ENCODE data around the gene CCL4L2.
"Not testable (repeated sequence)": the region's sequence is repeated elsewhere in the genome, so short reads cannot be mapped to it uniquely, and the experiment has no call there.

CCL4L2 gene

DNA sequence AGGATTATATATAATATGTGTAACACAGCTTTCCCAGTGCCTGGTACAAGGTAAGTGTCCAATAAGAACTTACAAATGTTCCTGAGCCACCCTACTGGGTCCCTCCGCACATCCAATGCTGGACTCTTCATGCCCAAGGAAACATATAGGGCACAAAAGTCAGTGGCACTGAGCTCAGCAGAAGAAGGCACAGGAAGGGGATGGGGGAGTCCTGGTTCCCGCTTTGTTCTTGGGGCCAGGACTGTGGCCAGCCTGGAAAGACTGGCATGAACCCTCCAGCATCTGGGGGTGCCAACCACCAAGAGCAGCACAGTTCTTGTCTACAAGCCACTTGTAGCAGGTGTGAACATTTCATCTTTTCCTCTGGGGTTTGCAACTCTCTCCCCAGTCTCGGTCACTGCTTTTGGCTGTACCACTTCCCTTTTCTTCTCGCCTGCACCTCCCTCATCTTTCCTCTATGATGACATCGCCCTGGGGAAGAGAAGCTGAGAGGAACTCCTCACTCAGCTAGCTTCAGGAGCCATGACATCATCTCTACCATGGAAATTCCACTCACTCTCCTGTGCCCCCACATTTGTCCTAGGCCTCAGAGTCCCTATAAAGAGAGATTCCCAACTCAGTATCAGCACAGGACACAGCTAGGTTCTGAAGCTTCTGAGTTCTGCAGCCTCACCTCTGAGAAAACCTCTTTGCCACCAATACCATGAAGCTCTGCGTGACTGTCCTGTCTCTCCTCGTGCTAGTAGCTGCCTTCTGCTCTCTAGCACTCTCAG, at the start of gene CCL4L2:
TSS of gene CCL4L2 (plus strand) at position 625 of the 773 bp plus-strand sequence.
- not testable (repeated sequence) for DNase-seq

DNA sequence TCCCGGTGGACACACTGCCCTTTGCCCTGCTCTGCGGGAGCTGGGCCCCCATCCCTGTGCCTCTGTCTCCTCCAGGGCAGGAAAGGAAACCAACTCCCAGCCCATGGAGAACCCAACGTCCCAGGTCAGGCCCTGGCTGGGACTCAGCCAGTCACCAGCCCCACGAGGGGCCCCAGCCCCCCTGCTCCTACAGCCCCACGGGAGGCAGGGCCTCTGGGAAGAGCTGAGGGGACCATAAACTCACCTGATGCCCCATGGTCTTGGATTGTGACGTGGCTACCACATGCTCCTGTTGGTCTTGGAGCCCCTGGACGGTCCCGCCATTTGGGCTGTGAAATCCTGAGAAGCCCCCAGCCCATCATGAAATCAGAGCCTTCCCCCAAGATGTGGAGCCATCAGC, 42.0 kb upstream of the CCL4L2 start:
- not testable (repeated sequence) for DNase-seq

DNA sequence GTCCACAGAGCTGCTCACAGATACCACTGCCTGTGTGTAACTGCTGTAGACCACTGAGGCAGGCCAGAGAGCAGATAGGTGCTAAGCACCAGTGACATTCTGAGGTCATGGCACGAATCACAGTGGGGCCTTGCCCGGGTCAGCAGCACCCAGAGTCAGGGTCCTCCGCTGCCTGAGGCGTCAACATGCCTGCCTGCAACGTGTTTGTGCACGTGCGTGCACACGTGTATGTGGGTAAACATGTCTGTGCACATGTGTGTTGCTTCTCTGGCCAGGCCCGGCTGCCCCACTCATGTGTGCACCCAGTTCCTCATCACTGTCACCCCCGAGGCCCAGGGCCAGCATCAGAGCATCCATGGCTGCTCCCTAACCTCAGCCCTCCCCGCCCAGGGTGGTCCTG, 34.3 kb upstream of the CCL4L2 start, which contains the start of gene TBC1D3B:
TSS of gene TBC1D3B (minus strand) at position 101 of the 400 bp plus-strand sequence. CDS start 1,586 bp downstream, outside the sequence.
- not testable (repeated sequence) for DNase-seq

DNA sequence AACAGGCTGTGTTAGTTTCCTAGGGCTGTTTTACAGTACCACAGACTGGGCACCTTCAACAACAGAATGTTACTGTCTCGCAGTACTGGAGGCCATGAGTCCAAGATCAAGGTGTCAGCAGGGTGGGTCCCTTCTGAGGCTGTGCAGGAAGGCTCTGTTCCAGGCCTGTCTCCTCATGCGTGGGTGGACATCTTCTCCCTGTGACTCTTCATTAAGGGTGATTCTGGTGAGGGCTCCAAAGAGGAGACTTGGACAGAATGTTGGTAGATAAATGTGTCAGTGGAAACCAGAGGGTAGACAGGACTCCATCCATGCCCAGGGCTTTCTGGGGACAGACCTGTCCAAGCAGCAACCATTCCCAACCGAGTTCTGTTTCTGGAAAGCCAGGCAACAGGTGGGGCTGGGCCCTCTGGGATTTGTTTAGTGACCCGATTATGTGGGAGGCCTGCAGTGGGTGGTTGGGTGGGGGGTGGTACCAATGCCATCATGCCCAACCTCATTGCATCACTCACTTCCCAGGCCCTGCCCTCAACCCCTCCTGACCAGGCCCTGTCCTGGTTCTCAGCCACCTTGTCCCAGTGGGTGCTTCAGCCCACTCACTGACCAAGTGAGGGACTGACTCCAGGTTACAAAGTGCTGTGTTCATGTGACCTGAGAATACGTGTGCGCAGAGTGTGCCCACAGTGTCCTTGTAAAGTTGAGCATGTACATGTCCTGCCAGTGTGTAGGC, 29.3 kb upstream of the CCL4L2 start:
- DNase-seq: not testable (repeated sequence)

DNA sequence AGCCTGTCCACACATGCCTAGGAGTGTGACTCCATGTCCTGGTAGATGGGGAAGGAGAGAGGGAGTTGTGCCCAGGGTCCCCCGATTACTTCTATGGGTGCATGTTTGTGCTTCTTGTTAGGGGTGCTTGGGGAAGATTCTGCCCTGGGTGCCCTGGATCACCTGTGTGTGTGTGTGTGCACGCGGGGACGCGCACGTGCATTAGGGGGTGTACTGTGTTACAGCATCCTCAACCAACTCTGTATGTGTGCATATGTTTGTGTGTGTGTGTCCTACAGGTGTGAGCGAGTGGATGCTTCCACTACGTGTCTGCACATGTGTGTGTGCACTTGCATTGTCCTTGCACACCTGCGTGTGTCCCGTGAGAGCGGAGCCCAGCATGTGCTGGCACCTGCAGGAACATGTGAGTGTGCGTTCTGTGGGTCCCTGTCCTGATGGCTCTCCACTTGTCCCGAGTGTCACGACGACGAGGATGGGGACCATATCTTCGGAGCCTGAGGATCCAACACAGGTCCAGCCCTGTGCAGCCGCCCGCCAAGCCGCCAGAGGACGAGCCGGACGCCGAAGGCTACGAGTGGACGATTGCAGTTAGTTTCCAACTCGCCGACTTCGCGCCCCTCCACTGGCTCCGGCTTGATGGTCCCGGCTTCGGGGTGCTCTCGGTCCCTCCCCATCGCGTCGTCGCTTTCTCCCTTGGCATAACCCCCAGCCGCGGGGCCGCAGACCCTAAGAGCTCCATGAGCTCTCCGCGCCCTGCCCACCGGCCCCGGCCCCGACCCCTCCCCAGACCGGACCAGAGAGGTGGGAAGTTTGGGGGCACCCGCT, 28.5 kb upstream of the CCL4L2 start:
- no peak for DNase-seq

DNA sequence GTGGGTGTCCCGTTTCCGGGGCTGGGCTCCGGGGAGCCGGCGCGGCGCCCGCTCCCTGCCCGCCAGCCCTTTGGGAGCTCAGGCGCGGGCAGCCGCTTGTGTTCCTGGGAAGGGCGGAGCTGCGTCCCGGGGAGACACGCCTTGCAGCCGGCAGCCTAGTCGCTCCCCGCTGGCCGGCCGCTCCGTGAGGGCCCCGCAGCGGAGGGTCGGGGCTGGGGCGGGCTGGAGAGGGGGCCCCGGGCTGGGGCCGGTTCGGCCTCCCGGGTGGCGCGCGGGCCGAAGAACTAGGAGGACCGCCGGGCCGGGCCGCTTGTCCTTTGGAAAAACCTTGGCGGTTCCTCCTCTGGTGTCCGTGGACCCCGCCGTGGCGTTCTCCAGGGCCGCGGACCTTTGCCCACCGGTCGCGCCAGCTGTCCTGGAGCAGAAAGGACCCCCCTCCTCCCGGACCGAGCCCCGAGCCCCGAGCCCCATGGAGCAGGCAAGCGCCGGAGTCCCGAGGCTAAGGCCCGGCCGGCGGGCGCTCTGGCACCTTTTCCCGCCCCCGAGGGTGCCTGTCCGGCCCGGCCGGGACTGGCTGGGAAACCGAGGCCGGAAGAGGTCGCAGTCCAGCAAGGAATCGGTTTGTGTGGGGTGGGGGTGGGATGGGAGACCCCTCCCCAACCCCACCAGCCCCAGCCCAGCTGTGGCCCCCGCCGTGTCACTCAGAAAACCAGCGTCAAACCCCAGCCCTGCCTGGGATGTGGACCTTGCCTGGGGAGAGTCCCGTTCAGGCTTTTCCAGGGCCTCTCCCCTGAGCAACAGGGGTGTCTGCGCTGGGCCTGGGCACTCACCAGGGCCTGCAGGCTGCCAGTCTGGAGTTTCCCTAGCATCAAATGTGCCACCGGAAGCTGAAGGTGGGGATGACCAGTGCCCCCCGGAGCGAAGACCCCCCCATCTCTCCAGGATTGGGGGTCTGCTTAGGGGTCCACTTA, 27.6 kb upstream of the CCL4L2 start:
- DNase-seq: peak; percentile 47

DNA sequence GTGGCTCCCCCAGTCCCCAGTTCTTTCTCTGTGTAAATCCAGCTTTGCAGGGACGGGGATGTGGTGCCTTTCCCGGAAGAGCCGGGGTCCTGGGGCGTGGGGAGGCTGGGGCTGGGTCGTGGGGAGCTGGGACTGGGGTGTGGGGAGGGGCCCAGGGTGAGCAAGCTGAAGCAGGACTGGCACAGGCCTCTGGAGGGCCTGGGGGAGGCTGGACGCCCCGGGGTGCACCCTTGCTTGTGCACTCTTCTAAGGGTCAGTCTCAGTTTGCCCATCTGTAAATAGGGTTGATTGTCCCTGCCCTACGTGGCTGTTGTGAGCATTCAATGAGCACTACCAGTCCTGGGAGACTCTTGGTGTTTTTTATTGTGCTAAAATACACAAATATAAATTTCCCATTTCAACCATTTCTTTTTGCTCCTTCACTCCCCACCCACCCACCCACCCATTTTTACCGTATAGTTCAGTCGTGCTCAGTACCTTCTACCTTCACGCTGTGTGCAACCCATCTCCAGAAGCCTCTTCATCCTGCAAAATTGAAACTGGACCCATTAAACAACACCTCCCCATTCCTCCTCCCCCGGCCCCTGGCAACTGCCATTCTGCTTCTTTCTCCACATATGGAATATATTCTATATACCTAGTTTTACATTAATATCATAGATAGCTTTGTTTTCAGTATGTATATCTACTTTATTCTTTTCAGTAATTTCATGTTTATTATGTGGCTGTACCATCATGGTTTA, 26.7 kb upstream of the CCL4L2 start:
- no peak for DNase-seq

DNA sequence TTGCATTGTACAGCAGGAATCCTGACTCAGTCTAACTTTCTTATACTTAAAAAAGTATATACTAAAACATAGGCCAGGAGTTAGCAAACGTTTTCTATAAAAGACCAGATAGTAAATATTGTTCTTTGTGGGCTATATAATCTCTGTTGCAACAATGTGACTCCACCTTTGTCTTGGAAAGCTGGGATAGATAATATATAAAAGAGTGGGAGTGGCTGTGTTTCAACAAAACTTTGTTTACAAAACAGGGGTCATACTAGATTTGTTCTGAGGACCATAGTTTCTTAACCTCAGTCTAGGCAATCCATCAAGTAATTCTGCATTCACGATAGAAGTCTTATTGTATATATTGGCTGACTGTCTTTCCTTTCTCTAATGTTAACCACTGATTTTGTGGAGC, 25.4 kb upstream of the CCL4L2 start:
- DNase-seq: no peak

DNA sequence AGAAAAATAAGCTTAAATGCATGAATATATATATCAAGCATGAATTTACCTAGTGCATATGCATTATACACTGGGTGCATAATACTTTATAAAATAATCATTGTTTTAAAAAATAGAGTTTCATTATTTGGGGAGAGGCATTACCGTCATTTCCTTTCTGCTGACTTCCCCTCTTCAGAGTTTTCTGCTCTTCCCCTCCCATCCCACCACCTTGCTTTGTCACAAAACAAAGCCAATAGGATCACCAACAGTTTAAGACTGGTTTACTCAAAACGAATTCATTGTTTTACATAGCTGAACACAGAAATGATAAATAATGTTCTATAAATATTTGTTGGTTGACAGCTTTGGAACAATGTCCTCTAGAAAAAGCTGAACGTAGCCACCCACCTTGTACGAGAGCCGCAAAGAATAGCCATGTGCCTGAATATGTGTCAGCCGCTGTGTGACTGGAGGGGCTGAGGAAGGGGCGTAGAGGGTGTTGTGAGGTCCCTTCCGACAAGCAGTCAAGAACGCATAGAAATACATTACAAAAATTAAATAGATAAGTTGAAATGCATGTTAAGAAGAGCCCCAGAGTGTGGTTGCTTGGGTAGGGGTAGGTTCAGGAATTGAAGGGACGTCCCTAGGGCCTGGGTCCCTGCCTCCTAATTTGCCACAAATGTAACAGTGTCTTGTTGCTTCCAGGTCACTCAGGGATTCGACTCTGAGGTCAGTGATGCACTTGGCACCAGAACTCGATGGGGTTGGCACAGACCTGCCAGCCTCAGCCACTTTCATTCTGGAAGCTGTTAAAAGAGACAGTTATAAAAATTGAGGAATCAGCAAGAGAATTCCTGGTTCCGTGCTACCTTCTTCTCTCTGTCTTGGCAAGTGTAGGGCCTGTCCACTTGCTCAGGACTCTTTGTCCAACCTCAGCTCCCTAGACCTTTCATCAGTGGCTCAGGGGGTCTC, 23.8 kb upstream of the CCL4L2 start:
- not testable (repeated sequence) for DNase-seq

DNA sequence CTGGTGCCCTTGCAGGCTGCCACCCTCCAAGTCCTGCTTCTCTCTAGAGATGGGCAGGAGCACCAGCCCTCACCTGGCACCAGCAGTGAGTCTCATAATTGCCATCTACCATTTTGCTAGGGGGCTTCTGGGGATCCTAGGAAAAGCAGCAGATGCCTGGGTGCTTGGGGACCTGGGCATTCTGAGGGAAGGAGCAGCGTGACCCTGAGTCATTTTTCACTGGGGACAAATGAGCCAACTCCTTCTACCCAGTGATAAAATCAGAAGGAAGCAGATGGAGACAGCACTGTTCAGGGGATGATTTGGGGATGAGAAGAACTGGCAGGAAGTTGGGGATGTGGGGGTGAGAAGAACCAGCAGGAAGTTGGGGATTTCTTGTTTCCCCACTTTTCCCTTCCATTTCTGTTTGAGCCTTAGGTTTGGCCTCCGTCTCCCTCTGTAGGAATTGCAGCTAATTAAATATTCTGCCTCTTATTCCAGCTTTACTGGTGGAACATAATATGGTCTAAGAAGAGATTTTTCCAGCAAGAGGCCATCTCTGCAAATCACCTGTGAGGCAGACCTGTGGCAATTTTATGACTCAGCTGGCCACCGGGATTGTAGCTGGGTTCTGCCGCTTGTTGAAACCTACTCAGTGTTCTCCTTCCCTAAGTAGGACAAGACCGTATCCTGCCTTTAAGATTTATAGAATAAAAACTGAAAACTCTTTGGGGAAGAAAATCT, 22.8 kb upstream of the CCL4L2 start:
- not testable (repeated sequence) for DNase-seq

DNA sequence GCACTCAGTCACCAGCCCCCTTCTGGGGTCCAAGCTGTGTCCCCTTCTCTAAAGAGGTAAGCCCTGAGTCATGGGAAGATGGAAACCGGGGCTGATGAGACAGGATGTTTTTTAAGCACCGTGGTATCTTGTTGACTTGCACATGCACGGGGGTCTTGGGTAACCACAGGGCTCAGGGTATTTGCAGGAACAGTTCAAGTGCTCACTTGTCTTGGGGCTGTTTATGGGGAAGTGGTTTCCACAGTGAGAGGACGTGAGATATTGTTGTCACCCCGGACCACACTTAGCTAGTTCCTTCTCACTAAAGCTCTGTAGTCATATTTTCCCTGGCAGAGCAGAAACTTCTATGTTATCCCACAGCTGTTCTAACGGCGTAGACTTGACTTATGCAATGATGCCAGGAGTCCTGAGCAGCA, 22.0 kb upstream of the CCL4L2 start:
- DNase-seq: no peak

DNA sequence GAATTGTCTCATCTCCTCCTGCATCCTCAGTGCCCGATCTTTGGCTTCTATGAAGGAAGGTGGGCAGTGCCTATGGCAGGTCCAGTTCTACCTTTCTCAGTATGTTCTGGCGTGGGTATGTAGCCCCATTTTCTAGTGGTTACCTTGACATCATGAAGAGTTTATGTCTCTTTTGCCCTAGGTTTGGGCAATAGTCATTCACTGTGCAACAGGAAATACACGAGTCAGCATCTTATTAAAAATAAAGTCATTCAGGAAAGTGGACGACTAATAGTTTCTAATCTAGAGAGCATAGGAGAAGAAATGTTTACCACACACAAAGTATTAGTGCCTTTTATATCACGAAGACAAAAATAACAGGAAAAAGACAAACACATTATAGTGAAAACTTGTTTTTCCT, 20.9 kb upstream of the CCL4L2 start:
- DNase-seq: not testable (repeated sequence)

DNA sequence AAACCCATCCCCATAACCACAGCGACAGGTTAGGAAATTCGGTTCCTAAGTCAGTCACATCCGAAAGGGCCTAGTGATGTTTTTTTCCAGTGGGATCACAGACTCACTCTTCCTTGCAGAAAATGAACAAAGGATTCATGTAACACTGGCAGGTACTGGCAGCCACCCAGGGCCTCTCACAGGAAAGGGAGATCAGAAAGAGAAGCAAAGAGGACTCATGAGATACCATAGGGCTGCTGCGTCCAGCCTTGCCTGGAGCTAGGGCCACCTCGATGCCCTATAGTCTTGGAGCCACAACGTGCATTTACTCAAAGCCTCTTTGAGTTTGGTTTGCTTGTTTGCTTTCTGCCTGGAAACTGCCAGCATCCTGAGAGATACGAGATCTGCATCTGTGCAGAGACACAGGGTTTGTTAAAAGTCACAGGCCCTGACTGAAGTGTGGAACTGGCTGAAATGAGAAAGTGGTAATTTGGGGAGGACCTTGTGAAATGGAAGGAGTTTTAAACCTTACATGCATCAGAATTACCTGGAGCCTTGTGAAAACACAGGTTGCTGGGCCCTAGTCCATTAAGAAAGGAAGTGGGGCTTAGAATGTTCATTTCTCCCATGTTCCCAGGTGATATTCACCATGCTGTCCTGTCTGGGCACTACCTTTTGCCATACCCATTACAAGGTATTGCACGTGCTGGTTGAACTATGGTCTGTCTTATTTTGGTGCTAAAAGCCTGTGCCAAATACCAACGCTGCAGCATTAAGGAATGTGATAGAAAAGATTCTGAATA, 20.1 kb upstream of the CCL4L2 start:
- DNase-seq: not testable (repeated sequence)

DNA sequence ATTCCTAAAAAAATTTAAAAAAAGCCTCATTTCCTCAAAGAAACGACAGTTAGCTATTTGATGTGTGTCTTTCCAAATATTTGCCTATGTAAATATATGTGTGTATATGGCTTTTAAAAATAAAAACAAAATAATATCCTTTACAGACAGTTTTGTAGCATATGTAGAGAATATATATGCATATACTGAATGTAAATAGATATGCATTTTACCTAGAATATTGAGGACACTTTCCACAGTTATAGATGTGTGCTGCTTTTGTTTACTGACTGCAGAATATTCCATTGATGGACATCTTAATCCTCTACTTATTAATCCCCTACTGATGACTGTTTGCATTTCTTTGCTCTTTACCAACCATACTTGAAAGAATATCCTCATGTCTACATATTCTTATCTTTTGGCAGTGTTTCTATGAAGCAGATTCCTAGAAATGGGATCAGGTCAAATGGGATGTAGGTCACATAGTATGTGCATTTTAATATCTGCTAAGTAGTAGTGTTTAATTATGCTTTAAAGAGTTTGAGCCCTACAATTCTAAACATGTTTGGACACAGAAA, 17.6 kb upstream of the CCL4L2 start:
- no peak for DNase-seq

DNA sequence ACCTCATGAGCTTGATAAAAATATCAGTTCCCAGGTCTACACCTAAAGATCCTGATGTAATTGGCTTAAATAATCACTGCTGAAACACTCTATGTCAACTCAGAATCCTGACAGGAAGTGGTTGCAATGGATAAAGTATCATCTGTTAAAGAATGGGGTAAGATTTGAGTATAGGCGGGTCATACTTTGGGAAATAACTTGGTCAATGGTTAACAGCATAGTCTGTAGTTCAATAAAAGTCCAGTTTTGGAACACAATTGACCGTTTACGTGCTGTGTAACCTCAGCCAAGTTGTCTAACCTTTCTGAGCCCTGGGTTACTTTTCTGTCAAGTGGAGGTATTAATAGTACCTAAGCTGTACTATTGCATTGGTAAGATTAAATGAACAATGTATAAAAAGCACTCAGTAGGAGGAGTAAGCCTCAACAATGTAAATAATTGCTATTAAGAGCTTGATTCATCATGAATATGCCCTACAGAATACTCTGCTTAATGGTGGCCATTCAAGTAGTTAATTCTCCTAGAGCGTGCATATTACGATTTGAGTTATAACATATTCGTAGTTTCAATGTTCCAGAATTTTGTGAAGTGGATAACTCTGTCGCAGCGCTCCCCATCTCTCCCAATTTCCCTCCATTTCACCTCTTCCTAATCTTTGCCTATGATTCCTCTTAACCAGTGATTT, 16.6 kb upstream of the CCL4L2 start:
- DNase-seq: not testable (repeated sequence)

DNA sequence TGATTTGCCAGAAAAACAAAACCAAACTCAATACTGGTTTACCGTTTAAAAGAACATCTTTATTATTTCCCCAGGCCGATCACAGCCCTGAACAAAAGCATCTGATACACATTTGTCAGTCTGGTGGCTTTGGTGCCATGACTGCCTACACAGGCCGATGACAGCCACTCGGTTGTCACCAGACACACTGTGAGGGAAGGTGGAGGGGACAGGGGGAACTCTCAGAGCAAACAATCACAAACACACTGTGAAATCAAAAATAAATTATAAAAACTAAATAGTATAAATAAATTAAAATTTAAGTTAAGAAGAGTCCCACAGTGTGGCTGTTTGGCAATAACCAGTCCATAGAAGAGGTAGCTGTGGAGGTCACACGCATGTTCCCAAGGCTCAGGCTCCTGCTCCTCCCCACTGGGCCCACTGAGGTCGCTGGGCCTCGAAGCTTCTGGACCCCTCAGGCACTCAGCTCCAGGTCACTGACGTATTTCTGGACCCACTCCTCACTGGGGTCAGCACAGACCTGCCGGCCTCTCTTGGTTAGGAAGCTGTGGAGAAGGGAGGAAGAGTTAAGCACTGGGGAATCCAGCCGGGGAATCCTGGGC, 15.9 kb upstream of the CCL4L2 start:
- not testable (repeated sequence) for DNase-seq

All from NCI-H748 treated with DMSO at 0.1 percent for 48 hours (cell line).